Right atrium auricular region (tissue), 2 donors: ENCODE measurements around the gene PDZD7. TPM values are rescaled to one million over a fixed set of nuclear protein-coding genes. Genes with fewer than 3 reads are reported as not detected.

Experiments used
- DNase-seq: peaks from one replicate; pipeline ENCODE4 v3.0.0-alpha.2; 2019; ENCODE audit warnings: low spot score
- H3K27ac ChIP-seq, 2 donors: fragments of 200-600 bp; sonication (generic); 1 replicate in 1 of 2; 2 replicates in 1 of 2; pipeline ENCODE4 v1.5.1; 2016 to 2019
- H3K27me3 ChIP-seq, 2 donors: fragments of 200-600 bp; sonication (generic); one replicate each; pipeline versions ENCODE4 v1.5.1 to v1.6.0; 2017 to 2019
- H3K36me3 ChIP-seq: fragments of 200-600 bp; sonication (generic); one replicate; pipeline ENCODE4 v1.5.1; 2016
- H3K4me1 ChIP-seq, 2 donors: fragments of 200-600 bp; sonication (generic); one replicate each; pipeline versions ENCODE4 v1.5.1 to v1.6.0; 2017 to 2019
- H3K4me3 ChIP-seq, 2 donors: fragments of 200-600 bp; sonication (generic); 1 replicate in 1 of 2; 2 replicates in 1 of 2; pipeline ENCODE4 v1.5.1; 2017 to 2019; ENCODE audit warnings: mild to moderate bottlenecking in 1 of 2, moderate library complexity in 1 of 2
- H3K9me3 ChIP-seq, 2 donors: fragments of 200-600 bp; sonication (generic); one replicate each; pipeline ENCODE4 v1.5.1; 2019
- CTCF ChIP-seq, 2 donors: fragments of 200-600 bp; sonication (generic); IDR thresholded peaks; one replicate each; pipeline ENCODE4 v1.5.1; 2019; ENCODE audit warnings: antibody characterized with exemption in 2 of 2
- total RNA-seq, 2 donors: library from RNA; depleted of rRNA; stranded (reverse); fragments of >200 nt; gene quantifications; one replicate each; pipeline ENCODE4 v1.1.0, GENCODE V29; 2016

Gene PDZD7
- total RNA-seq, 2 donors from 2014 or later = 0.59 to 1.3 TPM

- Histone ChIP-seq H3K27ac (peak overlapping the region in 1 of 2 donors; percentile 7), H3K4me3 (no peak overlapping the region), H3K27me3 (no peaks in the 10 kb centered on the region), H3K4me1 (peaks cover 0 to 66% of the 10 kb centered on the region in 2 donors), H3K36me3 (peaks cover 39% of the 10 kb centered on the region), H3K9me3 (no peaks in the 10 kb centered on the region)
- no peak for TF ChIP-seq CTCF (IDR thresholded peaks at IDR 0.05)
- DNase-seq = no peak
Observed at GRCh38 chr10:101007915-101008822, 22.8 kb downstream of the PDZD7 start.

- Histone ChIP-seq H3K4me1 (peaks cover 0 to 62% of the 10 kb centered on the region in 2 donors), H3K27ac (peak overlapping the region; percentile 27 to 60), H3K4me3 (no peak overlapping the region), H3K9me3 (no peaks in the 10 kb centered on the region), H3K27me3 (no peaks in the 10 kb centered on the region), H3K36me3 (peaks cover 48% of the 10 kb centered on the region)
- DNase-seq = no peak
- no peak for TF ChIP-seq CTCF (IDR thresholded peaks at IDR 0.05)
Observed at GRCh38 chr10:101007099-101007711, 23.7 kb downstream of the PDZD7 start.

- no peaks in the 10 kb centered on the region for H3K9me3 ChIP-seq
- peaks cover 0 to 62% of the 10 kb centered on the region in 2 donors for H3K4me1 ChIP-seq
- H3K27ac ChIP-seq = peak overlapping the region in 1 of 2 donors; percentile 60
- H3K36me3 ChIP-seq = peaks cover 48% of the 10 kb centered on the region
- no peak overlapping the region for H3K4me3 ChIP-seq
- H3K27me3 ChIP-seq = no peaks in the 10 kb centered on the region
- DNase-seq = no peak
- no peak for TF ChIP-seq CTCF (IDR thresholded peaks at IDR 0.05)
Observed at GRCh38 chr10:101006593-101007098, 24.3 kb downstream of the PDZD7 start.

- H3K4me3 ChIP-seq = no peak overlapping the region
- H3K9me3 ChIP-seq = no peaks in the 10 kb centered on the region
- H3K27me3 ChIP-seq = no peaks in the 10 kb centered on the region
- H3K4me1 ChIP-seq = peaks cover 0 to 67% of the 10 kb centered on the region in 2 donors
- peaks cover 48% of the 10 kb centered on the region for H3K36me3 ChIP-seq
- no peak overlapping the region for H3K27ac ChIP-seq
- TF ChIP-seq CTCF (IDR thresholded peaks at IDR 0.05) = no peak
- no peak for DNase-seq
Observed at GRCh38 chr10:101005869-101006567, 24.9 kb downstream of the PDZD7 start.

GRCh38 chr10:101005361-101005760 lies 25.6 kb downstream of the PDZD7 start:
- H3K4me3 ChIP-seq = no peak overlapping the region
- H3K36me3 ChIP-seq = peaks cover 48% of the 10 kb centered on the region
- no peak for DNase-seq
- no peak for TF ChIP-seq CTCF (IDR thresholded peaks at IDR 0.05)
- peaks cover 0 to 74% of the 10 kb centered on the region in 2 donors for H3K4me1 ChIP-seq
- no peaks in the 10 kb centered on the region for H3K9me3 ChIP-seq
- H3K27ac ChIP-seq = no peak overlapping the region
- H3K27me3 ChIP-seq = no peaks in the 10 kb centered on the region
